GM12865 (cell line): ENCODE results near the gene PLXNA1.

ENCODE experiments used
- DNase-seq: peaks from one replicate; pipeline ENCODE4 v3.0.0; 2010; ENCODE audit warnings: low read depth
- H3K4me3 ChIP-seq: 2 replicates; pipeline ENCODE4 v1.5.1; 2011; ENCODE audit warnings: mild to moderate bottlenecking, low read depth, low read length, control low read depth
- CTCF ChIP-seq: IDR thresholded peaks from 2 replicates; pipeline ENCODE4 v1.5.1; 2011; ENCODE audit warnings: low read length, control low read depth, low read depth, inconsistent platforms; ENCODE audit not compliant: insufficient read depth; ENCODE audit errors: missing control alignments

The PLXNA1 gene

GRCh38 chr3:126961791-126962461 lies 21.0 kb upstream of the PLXNA1 start:
- no peak for TF ChIP-seq CTCF
- no peak for DNase-seq
- H3K4me3 ChIP-seq: no peak overlapping the region

- H3K4me3 ChIP-seq: no peak overlapping the region
- no peak for TF ChIP-seq CTCF
- DNase-seq: no peak
Observed at GRCh38 chr3:126962756-126963155, 20.2 kb upstream of the PLXNA1 start.

GRCh38 chr3:126963261-126964190 lies 19.4 kb upstream of the PLXNA1 start:
- no peak for TF ChIP-seq CTCF
- H3K4me3 ChIP-seq: no peak overlapping the region
- DNase-seq: no peak

GRCh38 chr3:126964261-126964660 lies 18.7 kb upstream of the PLXNA1 start:
- no peak for DNase-seq
- no peak overlapping the region for H3K4me3 ChIP-seq
- TF ChIP-seq CTCF: no peak

- DNase-seq: no peak
- H3K4me3 ChIP-seq: no peak overlapping the region
- no peak for TF ChIP-seq CTCF
Observed at GRCh38 chr3:126964950-126965349, 18.0 kb upstream of the PLXNA1 start.

- DNase-seq: no peak
- TF ChIP-seq CTCF: no peak
- H3K4me3 ChIP-seq: no peak overlapping the region
Observed at GRCh38 chr3:126965526-126966080, 17.3 kb upstream of the PLXNA1 start.

GRCh38 chr3:126967386-126967785 lies 15.5 kb upstream of the PLXNA1 start:
- H3K4me3 ChIP-seq: no peak overlapping the region
- no peak for DNase-seq
- no peak for TF ChIP-seq CTCF
